ENCODE measurements around the gene SCN9A.

DNA sequence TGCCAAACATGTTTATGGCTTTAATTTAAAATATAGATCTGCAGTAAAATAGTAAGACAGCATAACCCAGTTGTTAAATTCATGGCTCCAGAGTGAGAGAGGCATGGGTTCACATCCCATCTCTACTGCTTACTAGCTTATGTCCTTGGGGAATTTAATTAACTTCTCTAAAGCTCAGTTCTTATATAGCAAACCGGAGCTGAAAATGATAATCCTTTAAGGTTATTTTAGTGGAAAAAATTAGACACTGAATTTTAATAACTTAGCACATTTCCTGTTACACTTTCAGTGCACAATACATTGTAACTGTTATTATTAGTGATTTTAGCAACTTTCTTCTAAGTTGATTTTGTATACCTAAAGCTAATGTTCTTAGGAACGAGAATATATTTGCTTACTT is 14.8 kb downstream of the SCN9A start:
- TF ChIP-seq, protein P1, sequence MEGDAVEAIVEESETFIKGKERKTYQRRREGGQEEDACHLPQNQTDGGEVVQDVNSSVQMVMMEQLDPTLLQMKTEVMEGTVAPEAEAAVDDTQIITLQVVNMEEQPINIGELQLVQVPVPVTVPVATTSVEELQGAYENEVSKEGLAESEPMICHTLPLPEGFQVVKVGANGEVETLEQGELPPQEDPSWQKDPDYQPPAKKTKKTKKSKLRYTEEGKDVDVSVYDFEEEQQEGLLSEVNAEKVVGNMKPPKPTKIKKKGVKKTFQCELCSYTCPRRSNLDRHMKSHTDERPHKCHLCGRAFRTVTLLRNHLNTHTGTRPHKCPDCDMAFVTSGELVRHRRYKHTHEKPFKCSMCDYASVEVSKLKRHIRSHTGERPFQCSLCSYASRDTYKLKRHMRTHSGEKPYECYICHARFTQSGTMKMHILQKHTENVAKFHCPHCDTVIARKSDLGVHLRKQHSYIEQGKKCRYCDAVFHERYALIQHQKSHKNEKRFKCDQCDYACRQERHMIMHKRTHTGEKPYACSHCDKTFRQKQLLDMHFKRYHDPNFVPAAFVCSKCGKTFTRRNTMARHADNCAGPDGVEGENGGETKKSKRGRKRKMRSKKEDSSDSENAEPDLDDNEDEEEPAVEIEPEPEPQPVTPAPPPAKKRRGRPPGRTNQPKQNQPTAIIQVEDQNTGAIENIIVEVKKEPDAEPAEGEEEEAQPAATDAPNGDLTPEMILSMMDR (IDR thresholded peaks at IDR 0.05; ENCODE audit: insufficient read depth, low read length), result no peak
- TF ChIP-seq, protein P2, sequence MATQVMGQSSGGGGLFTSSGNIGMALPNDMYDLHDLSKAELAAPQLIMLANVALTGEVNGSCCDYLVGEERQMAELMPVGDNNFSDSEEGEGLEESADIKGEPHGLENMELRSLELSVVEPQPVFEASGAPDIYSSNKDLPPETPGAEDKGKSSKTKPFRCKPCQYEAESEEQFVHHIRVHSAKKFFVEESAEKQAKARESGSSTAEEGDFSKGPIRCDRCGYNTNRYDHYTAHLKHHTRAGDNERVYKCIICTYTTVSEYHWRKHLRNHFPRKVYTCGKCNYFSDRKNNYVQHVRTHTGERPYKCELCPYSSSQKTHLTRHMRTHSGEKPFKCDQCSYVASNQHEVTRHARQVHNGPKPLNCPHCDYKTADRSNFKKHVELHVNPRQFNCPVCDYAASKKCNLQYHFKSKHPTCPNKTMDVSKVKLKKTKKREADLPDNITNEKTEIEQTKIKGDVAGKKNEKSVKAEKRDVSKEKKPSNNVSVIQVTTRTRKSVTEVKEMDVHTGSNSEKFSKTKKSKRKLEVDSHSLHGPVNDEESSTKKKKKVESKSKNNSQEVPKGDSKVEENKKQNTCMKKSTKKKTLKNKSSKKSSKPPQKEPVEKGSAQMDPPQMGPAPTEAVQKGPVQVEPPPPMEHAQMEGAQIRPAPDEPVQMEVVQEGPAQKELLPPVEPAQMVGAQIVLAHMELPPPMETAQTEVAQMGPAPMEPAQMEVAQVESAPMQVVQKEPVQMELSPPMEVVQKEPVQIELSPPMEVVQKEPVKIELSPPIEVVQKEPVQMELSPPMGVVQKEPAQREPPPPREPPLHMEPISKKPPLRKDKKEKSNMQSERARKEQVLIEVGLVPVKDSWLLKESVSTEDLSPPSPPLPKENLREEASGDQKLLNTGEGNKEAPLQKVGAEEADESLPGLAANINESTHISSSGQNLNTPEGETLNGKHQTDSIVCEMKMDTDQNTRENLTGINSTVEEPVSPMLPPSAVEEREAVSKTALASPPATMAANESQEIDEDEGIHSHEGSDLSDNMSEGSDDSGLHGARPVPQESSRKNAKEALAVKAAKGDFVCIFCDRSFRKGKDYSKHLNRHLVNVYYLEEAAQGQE (IDR thresholded peaks at IDR 0.05; ENCODE audit: insufficient replicate concordance, low read depth), result no peak
